ENCODE measurements around the gene TMEM89.

The TMEM89 gene

DNA sequence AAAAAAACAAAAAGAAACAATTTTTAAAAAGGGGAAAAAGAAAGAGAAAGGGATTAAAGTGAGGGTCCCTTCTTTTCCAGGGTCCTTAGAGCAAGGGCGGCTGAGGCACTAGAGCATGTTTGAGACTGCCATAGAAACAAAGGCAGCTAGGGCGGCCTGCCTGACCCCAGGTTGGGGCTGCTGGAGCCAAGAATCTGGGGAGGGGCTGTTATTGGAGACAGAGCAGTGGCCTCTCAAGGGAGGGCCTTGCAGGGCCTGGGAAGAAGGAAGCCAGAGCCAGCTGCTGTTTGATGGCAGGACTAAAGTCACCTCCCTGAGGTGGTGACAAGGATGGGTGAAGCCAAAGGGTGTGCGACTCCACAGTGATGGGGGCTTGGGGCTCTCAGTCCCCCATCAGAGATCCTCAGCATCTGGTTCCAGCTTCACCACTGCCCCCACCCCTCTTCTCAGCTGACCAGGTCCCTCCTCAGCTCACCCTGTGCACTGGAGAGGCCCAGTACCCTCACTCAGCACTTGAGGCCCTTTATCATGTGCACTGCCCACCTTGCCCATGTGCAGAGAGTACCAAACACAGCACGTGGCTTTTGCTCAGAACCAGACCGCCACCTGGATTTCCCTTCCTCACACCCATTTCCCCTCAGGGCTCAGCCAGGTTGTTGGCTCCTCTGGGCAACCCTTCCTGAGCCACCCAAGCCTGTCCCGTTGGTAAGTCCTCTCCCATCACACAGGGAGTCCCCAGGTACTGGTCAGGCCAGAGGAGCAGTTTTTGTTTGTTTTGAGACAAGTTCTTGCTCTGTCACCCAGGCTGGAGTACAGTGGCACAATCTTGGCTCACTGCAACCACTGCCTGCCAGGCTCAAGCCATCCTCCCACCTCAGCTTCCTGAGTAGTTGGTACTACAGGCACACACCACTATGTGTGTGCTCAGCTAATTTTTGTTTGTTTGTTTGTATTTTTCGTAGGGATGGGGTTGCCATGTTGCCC is 1.7 kb downstream of the TMEM89 start:
- Histone ChIP-seq H3K36me3 (replicated peaks in 1 of 2; ENCODE audit: control insufficient read depth in 2 of 2, insufficient read depth in 2 of 2, low read length in 2 of 2) (peaks cover 11 to 39% of the 10 kb centered on the region in 2 donors), H3K9me3 (replicated peaks in 1 of 2; ENCODE audit: control insufficient read depth in 2 of 2, insufficient read depth in 1 of 2, low read depth in 1 of 2, low read length in 2 of 2) (peaks cover 8 to 28% of the 10 kb centered on the region in 2 donors), H2AFZ (ENCODE audit: low read length) (no peak overlapping the region), H3K27ac (replicated peaks; ENCODE audit: low read length) (peak overlapping the region; percentile 13), H3K79me1 (ENCODE audit: low read depth, low read length) (peaks cover 2% of the 10 kb centered on the region), H2BK15ac (ENCODE audit: low read length) (no peak overlapping the region), H3K4ac (ENCODE audit: low read length) (no peak overlapping the region), H3K9ac (ENCODE audit: low read depth, low read length, poor library complexity) (no peak overlapping the region), H2BK5ac (ENCODE audit: low read length) (no peak overlapping the region), H3K4me2 (ENCODE audit: insufficient read depth, low read length, poor library complexity, severe bottlenecking) (no peak overlapping the region), H3K14ac (ENCODE audit: low read length) (no peak overlapping the region), H3K27me3 (ENCODE audit: control insufficient read depth in 3 of 3, insufficient read depth in 3 of 3, low read depth in 1 of 3, low read length in 3 of 3) (no peaks in the 10 kb centered on the region), H4K91ac (ENCODE audit: low read depth, low read length, poor library complexity) (no peak overlapping the region), H2AK5ac (ENCODE audit: low read depth, low read length) (peak overlapping the region; percentile 93), H4K8ac (ENCODE audit: low read depth, low read length) (no peak overlapping the region), H2BK120ac (ENCODE audit: low read depth, low read length) (no peak overlapping the region), H2BK12ac (ENCODE audit: low read length) (no peak overlapping the region), H3K18ac (ENCODE audit: low read length) (peak overlapping the region; percentile 89), H3K23ac (ENCODE audit: low read depth, low read length, poor library complexity) (no peak overlapping the region), H3K4me3 (ENCODE audit: low read length in 2 of 2) (no peak overlapping the region), H3K4me1 (ENCODE audit: control insufficient read depth in 2 of 2, insufficient read depth in 1 of 2, low read depth in 1 of 2, low read length in 2 of 2) (peaks cover 0 to 5% of the 10 kb centered on the region in 2 donors)
- DNase-seq (ENCODE audit: low spot score) = no peak
- no CpG with 5 or more reads among the region's 7 CpGs for WGBS, 2 donors (ENCODE audit: extremely low coverage in 2 of 2, insufficient read length in 2 of 2, insufficient replicate concordance in 1 of 2)

- H3K18ac ChIP-seq (ENCODE audit: low read length) = no peak overlapping the region
- H3K4me1 ChIP-seq (ENCODE audit: control insufficient read depth in 2 of 2, insufficient read depth in 1 of 2, low read depth in 1 of 2, low read length in 2 of 2) = peaks cover 0 to 5% of the 10 kb centered on the region in 2 donors
- no peak overlapping the region for H2BK5ac ChIP-seq (ENCODE audit: low read length)
- no peak overlapping the region for H2AK5ac ChIP-seq (ENCODE audit: low read depth, low read length)
- H3K36me3 ChIP-seq (replicated peaks in 1 of 2; ENCODE audit: control insufficient read depth in 2 of 2, insufficient read depth in 2 of 2, low read length in 2 of 2) = peaks cover 5 to 36% of the 10 kb centered on the region in 2 donors
- H3K4me3 ChIP-seq (ENCODE audit: low read length in 2 of 2) = no peak overlapping the region
- no peak overlapping the region for H3K4me2 ChIP-seq (ENCODE audit: insufficient read depth, low read length, poor library complexity, severe bottlenecking)
- no peak overlapping the region for H2BK12ac ChIP-seq (ENCODE audit: low read length)
- no peak overlapping the region for H3K27ac ChIP-seq (replicated peaks; ENCODE audit: low read length)
- no peak overlapping the region for H3K23ac ChIP-seq (ENCODE audit: low read depth, low read length, poor library complexity)
- no peak overlapping the region for H3K4ac ChIP-seq (ENCODE audit: low read length)
- H3K79me1 ChIP-seq (ENCODE audit: low read depth, low read length) = no peaks in the 10 kb centered on the region
- no peak overlapping the region for H3K14ac ChIP-seq (ENCODE audit: low read length)
- H3K9me3 ChIP-seq (replicated peaks in 1 of 2; ENCODE audit: control insufficient read depth in 2 of 2, insufficient read depth in 1 of 2, low read depth in 1 of 2, low read length in 2 of 2) = peaks cover 8 to 28% of the 10 kb centered on the region in 2 donors
- H2BK15ac ChIP-seq (ENCODE audit: low read length) = no peak overlapping the region
- no peak for DNase-seq (ENCODE audit: low spot score)
- no peak overlapping the region for H4K8ac ChIP-seq (ENCODE audit: low read depth, low read length)
- H3K27me3 ChIP-seq (ENCODE audit: control insufficient read depth in 3 of 3, insufficient read depth in 3 of 3, low read depth in 1 of 3, low read length in 3 of 3) = no peaks in the 10 kb centered on the region
- H2BK120ac ChIP-seq (ENCODE audit: low read depth, low read length) = no peak overlapping the region
- H3K9ac ChIP-seq (ENCODE audit: low read depth, low read length, poor library complexity) = no peak overlapping the region
- no peak overlapping the region for H2AFZ ChIP-seq (ENCODE audit: low read length)
- H4K91ac ChIP-seq (ENCODE audit: low read depth, low read length, poor library complexity) = no peak overlapping the region
- WGBS, 2 donors (ENCODE audit: extremely low coverage in 2 of 2, insufficient read length in 2 of 2, insufficient replicate concordance in 1 of 2) = no CpG with 5 or more reads among the region's 4 CpGs
Observed at GRCh38 chr3:48617559-48617958, 4.0 kb downstream of the TMEM89 start.

DNA sequence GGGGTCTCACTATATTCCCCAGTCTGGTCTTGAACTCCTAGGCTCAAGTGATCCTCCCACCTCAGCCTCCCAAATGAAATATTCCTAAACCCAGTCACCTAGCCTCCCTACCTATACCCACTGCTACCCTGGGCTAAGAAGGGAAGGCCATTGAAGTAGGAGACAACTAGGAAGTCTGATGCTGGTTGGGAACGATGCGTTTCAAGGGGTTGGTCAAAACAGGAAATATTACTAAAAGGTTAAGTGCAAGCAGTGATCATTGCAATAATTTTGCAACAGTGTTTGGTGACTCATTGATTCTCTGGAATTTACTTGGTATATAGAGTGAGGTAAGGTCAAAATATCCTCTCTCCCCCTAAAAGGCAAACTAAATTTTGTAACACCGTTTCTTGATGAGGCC is 7.5 kb downstream of the TMEM89 start:
- peaks cover 0 to 11% of the 10 kb centered on the region in 2 donors for H3K36me3 ChIP-seq (replicated peaks in 1 of 2; ENCODE audit: control insufficient read depth in 2 of 2, insufficient read depth in 2 of 2, low read length in 2 of 2)
- H3K79me1 ChIP-seq (ENCODE audit: low read depth, low read length) = peaks cover 6% of the 10 kb centered on the region
- H3K27ac ChIP-seq (replicated peaks; ENCODE audit: low read length) = no peak overlapping the region
- no peak overlapping the region for H2BK12ac ChIP-seq (ENCODE audit: low read length)
- no CpG with 5 or more reads among the region's 3 CpGs for WGBS, 2 donors (ENCODE audit: extremely low coverage in 2 of 2, insufficient read length in 2 of 2, insufficient replicate concordance in 1 of 2)
- H3K4ac ChIP-seq (ENCODE audit: low read length) = no peak overlapping the region
- H3K4me2 ChIP-seq (ENCODE audit: insufficient read depth, low read length, poor library complexity, severe bottlenecking) = no peak overlapping the region
- H2BK5ac ChIP-seq (ENCODE audit: low read length) = no peak overlapping the region
- peaks cover 8 to 28% of the 10 kb centered on the region in 2 donors for H3K9me3 ChIP-seq (replicated peaks in 1 of 2; ENCODE audit: control insufficient read depth in 2 of 2, insufficient read depth in 1 of 2, low read depth in 1 of 2, low read length in 2 of 2)
- no peak overlapping the region for H3K23ac ChIP-seq (ENCODE audit: low read depth, low read length, poor library complexity)
- H3K9ac ChIP-seq (ENCODE audit: low read depth, low read length, poor library complexity) = no peak overlapping the region
- no peaks in the 10 kb centered on the region for H3K4me1 ChIP-seq (ENCODE audit: control insufficient read depth in 2 of 2, insufficient read depth in 1 of 2, low read depth in 1 of 2, low read length in 2 of 2)
- H4K91ac ChIP-seq (ENCODE audit: low read depth, low read length, poor library complexity) = no peak overlapping the region
- no peak for DNase-seq (ENCODE audit: low spot score)
- H2AFZ ChIP-seq (ENCODE audit: low read length) = no peak overlapping the region
- H2AK5ac ChIP-seq (ENCODE audit: low read depth, low read length) = no peak overlapping the region
- no peak overlapping the region for H3K4me3 ChIP-seq (ENCODE audit: low read length in 2 of 2)
- H2BK120ac ChIP-seq (ENCODE audit: low read depth, low read length) = no peak overlapping the region
- H2BK15ac ChIP-seq (ENCODE audit: low read length) = no peak overlapping the region
- H3K18ac ChIP-seq (ENCODE audit: low read length) = no peak overlapping the region
- no peak overlapping the region for H3K14ac ChIP-seq (ENCODE audit: low read length)
- no peak overlapping the region for H4K8ac ChIP-seq (ENCODE audit: low read depth, low read length)
- H3K27me3 ChIP-seq (ENCODE audit: control insufficient read depth in 3 of 3, insufficient read depth in 3 of 3, low read depth in 1 of 3, low read length in 3 of 3) = no peaks in the 10 kb centered on the region

- H2AK5ac ChIP-seq (ENCODE audit: low read depth, low read length) = no peak overlapping the region
- no peak overlapping the region for H3K23ac ChIP-seq (ENCODE audit: low read depth, low read length, poor library complexity)
- H3K14ac ChIP-seq (ENCODE audit: low read length) = no peak overlapping the region
- no peak overlapping the region for H2BK5ac ChIP-seq (ENCODE audit: low read length)
- H2BK15ac ChIP-seq (ENCODE audit: low read length) = no peak overlapping the region
- WGBS, 2 donors (ENCODE audit: extremely low coverage in 2 of 2, insufficient read length in 2 of 2, insufficient replicate concordance in 1 of 2) = no CpG with 5 or more reads among the region's 1 CpG
- H3K18ac ChIP-seq (ENCODE audit: low read length) = no peak overlapping the region
- peaks cover 0 to 20% of the 10 kb centered on the region in 2 donors for H3K36me3 ChIP-seq (replicated peaks in 1 of 2; ENCODE audit: control insufficient read depth in 2 of 2, insufficient read depth in 2 of 2, low read length in 2 of 2)
- peaks cover 3 to 12% of the 10 kb centered on the region in 2 donors for H3K9me3 ChIP-seq (replicated peaks in 1 of 2; ENCODE audit: control insufficient read depth in 2 of 2, insufficient read depth in 1 of 2, low read depth in 1 of 2, low read length in 2 of 2)
- peaks cover 9% of the 10 kb centered on the region for H3K79me1 ChIP-seq (ENCODE audit: low read depth, low read length)
- no peaks in the 10 kb centered on the region for H3K27me3 ChIP-seq (ENCODE audit: control insufficient read depth in 3 of 3, insufficient read depth in 3 of 3, low read depth in 1 of 3, low read length in 3 of 3)
- no peak overlapping the region for H3K9ac ChIP-seq (ENCODE audit: low read depth, low read length, poor library complexity)
- no peak overlapping the region for H3K4me3 ChIP-seq (ENCODE audit: low read length in 2 of 2)
- no peak overlapping the region for H3K27ac ChIP-seq (replicated peaks; ENCODE audit: low read length)
- no peak overlapping the region for H4K91ac ChIP-seq (ENCODE audit: low read depth, low read length, poor library complexity)
- H2BK12ac ChIP-seq (ENCODE audit: low read length) = no peak overlapping the region
- H2AFZ ChIP-seq (ENCODE audit: low read length) = no peak overlapping the region
- H3K4me1 ChIP-seq (ENCODE audit: control insufficient read depth in 2 of 2, insufficient read depth in 1 of 2, low read depth in 1 of 2, low read length in 2 of 2) = peaks cover 0 to 5% of the 10 kb centered on the region in 2 donors
- no peak overlapping the region for H3K4ac ChIP-seq (ENCODE audit: low read length)
- no peak overlapping the region for H4K8ac ChIP-seq (ENCODE audit: low read depth, low read length)
- H2BK120ac ChIP-seq (ENCODE audit: low read depth, low read length) = no peak overlapping the region
- no peak overlapping the region for H3K4me2 ChIP-seq (ENCODE audit: insufficient read depth, low read length, poor library complexity, severe bottlenecking)
- DNase-seq (ENCODE audit: low spot score) = no peak
Observed at GRCh38 chr3:48612309-48612708, 9.3 kb downstream of the TMEM89 start.

Measured in neuronal stem cell (in vitro differentiated cells).